Activated CD4-positive, alpha-beta memory T cell treated with anti-CD3 and anti-CD28 coated beads, Interleukin-2, amount 10 ng/mL, durations not matched to agents 7 days and 5 days (primary cell): ENCODE results near the gene MTF1. TPM values are rescaled to one million over a fixed set of nuclear protein-coding genes. Genes with fewer than 3 reads are reported as not detected.
A peak's percentile ranks its signal among the peaks of the same experiment; 100 is the strongest.

Experiments used
- CTCF ChIA-PET: fragments of 350-600 bp; sonication (Branson Sonifier 250); formaldehyde crosslinking; loops from one replicate; lab custom pipeline; 2021; ENCODE audit warnings: antibody characterized with exemption, inconsistent platforms; lab: Charles Lee
- POLR2A ChIA-PET: fragments of 350-600 bp; sonication (Branson Sonifier 250); formaldehyde crosslinking; loops from one replicate; lab custom pipeline; 2021; ENCODE audit warnings: antibody characterized with exemption; lab: Charles Lee
- DNase-seq: peaks from one replicate; pipeline ENCODE4 v3.0.0-alpha.2; 2020
- H3K27ac Mint-ChIP-seq: one replicate; pipeline ENCODE4 v1.8.0; 2021; ENCODE audit warnings: mild to moderate bottlenecking, mixed read lengths
- H3K27me3 Mint-ChIP-seq: one replicate; pipeline ENCODE4 v1.8.0; 2021; ENCODE audit warnings: mixed read lengths
- H3K36me3 Mint-ChIP-seq: one replicate; pipeline ENCODE4 v1.8.0; 2021; ENCODE audit warnings: low read depth, mixed read lengths
- H3K4me1 Mint-ChIP-seq: one replicate; pipeline ENCODE4 v1.8.0; 2021; ENCODE audit warnings: mixed read lengths
- H3K4me3 Mint-ChIP-seq: one replicate; pipeline ENCODE4 v1.8.0; 2021; ENCODE audit warnings: mild to moderate bottlenecking, mixed read lengths
- H3K9me3 Mint-ChIP-seq: one replicate; pipeline ENCODE4 v1.8.0; 2021; ENCODE audit warnings: mixed read lengths
- total RNA-seq, 2 experiments: library from RNA; stranded (reverse); gene quantifications; one replicate each; pipeline ENCODE4 v1.2.3, GENCODE V29; 2021

The MTF1 gene
- total RNA-seq, 2 experiments from 2014 or later = 27.5 to 28.8 TPM

GRCh38 chr1:37821481-37821880 is 37.9 kb downstream of the MTF1 start:
- H3K27ac Mint-ChIP-seq = no peak overlapping the region
- ChIA-PET POLR2A (interaction anchor here (2.6 kb wide), 1 partner anchor 14 kb away, joined by 10 read pairs; the partner anchor contains the start of genes C1orf122 and YRDC), CTCF (interaction anchor here (0.7 kb wide), 1 partner anchor 25 kb away, joined by 3 read pairs; no protein-coding TSS in a partner anchor)
- H3K9me3 Mint-ChIP-seq = no peaks in the 10 kb centered on the region
- H3K4me3 Mint-ChIP-seq = no peak overlapping the region
- peaks cover 31% of the 10 kb centered on the region for H3K36me3 Mint-ChIP-seq
- no peaks in the 10 kb centered on the region for H3K27me3 Mint-ChIP-seq
- peaks cover 15% of the 10 kb centered on the region for H3K4me1 Mint-ChIP-seq
- DNase-seq = no peak

GRCh38 chr1:37817481-37817880 is 41.9 kb downstream of the MTF1 start:
- Mint-ChIP-seq H3K4me1 (peaks cover 3% of the 10 kb centered on the region), H3K36me3 (peaks cover 38% of the 10 kb centered on the region), H3K9me3 (no peaks in the 10 kb centered on the region), H3K27ac (no peak overlapping the region), H3K27me3 (no peaks in the 10 kb centered on the region), H3K4me3 (no peak overlapping the region)
- no peak for DNase-seq
- CTCF ChIA-PET = interaction anchor here (1.2 to 1.8 kb wide), 2 partner anchors 9 to 42 kb away, joined by 3 to 7 read pairs; partner anchors contain the start of genes C1orf122, MTF1 and YRDC
- POLR2A ChIA-PET = interaction anchor here (0.8 to 1.2 kb wide), 3 partner anchors 10 to 110 kb away, joined by 3 read pairs; partner anchors contain the start of genes C1orf122, MTF1 and YRDC

- H3K4me1 Mint-ChIP-seq = peaks cover 12% of the 10 kb centered on the region
- H3K9me3 Mint-ChIP-seq = no peaks in the 10 kb centered on the region
- CTCF ChIA-PET = no interaction called here
- POLR2A ChIA-PET = no interaction called here
- no peak overlapping the region for H3K4me3 Mint-ChIP-seq
- H3K27me3 Mint-ChIP-seq = no peaks in the 10 kb centered on the region
- H3K36me3 Mint-ChIP-seq = peaks cover 27% of the 10 kb centered on the region
- no peak for DNase-seq
- no peak overlapping the region for H3K27ac Mint-ChIP-seq
Observed at GRCh38 chr1:37814252-37814651, 45.1 kb downstream of the MTF1 start.

- ChIA-PET POLR2A (no interaction called here), CTCF (no interaction called here)
- no peaks in the 10 kb centered on the region for H3K9me3 Mint-ChIP-seq
- peaks cover 18% of the 10 kb centered on the region for H3K4me1 Mint-ChIP-seq
- no peak overlapping the region for H3K27ac Mint-ChIP-seq
- no peaks in the 10 kb centered on the region for H3K27me3 Mint-ChIP-seq
- H3K4me3 Mint-ChIP-seq = no peak overlapping the region
- DNase-seq = no peak
- peaks cover 27% of the 10 kb centered on the region for H3K36me3 Mint-ChIP-seq
Observed at GRCh38 chr1:37813529-37814145, 45.8 kb downstream of the MTF1 start.

GRCh38 chr1:37811027-37811655 is 48.3 kb downstream of the MTF1 start:
- Mint-ChIP-seq H3K9me3 (no peaks in the 10 kb centered on the region), H3K4me3 (no peak overlapping the region), H3K27ac (peak overlapping the region; percentile 27), H3K27me3 (no peaks in the 10 kb centered on the region), H3K36me3 (peaks cover 27% of the 10 kb centered on the region), H3K4me1 (peaks cover 31% of the 10 kb centered on the region)
- ChIA-PET POLR2A (interaction anchor here (1.4 kb wide), 1 partner anchor 121 kb away, joined by 3 read pairs; a partner anchor contains a TSS), CTCF (interaction anchor here (0.6 kb wide), 1 partner anchor 12 kb away, joined by 3 read pairs; no protein-coding TSS in a partner anchor)
- DNase-seq = peak; percentile 68

GRCh38 chr1:37809942-37810341 is 49.5 kb downstream of the MTF1 start:
- Mint-ChIP-seq H3K9me3 (no peaks in the 10 kb centered on the region), H3K4me3 (no peak overlapping the region), H3K36me3 (peaks cover 30% of the 10 kb centered on the region), H3K4me1 (peaks cover 40% of the 10 kb centered on the region), H3K27me3 (no peaks in the 10 kb centered on the region), H3K27ac (no peak overlapping the region)
- ChIA-PET POLR2A (interaction anchor here (0.6 to 1.1 kb wide), 2 partner anchors 13 to 49 kb away, joined by 3 read pairs; partner anchors contain the start of gene MTF1), CTCF (no interaction called here)
- no peak for DNase-seq

GRCh38 chr1:37808369-37809319 is 50.7 kb downstream of the MTF1 start:
- no peaks in the 10 kb centered on the region for H3K9me3 Mint-ChIP-seq
- peaks cover 40% of the 10 kb centered on the region for H3K4me1 Mint-ChIP-seq
- H3K27ac Mint-ChIP-seq = peak overlapping the region; percentile 93

GRCh38 chr1:37807555-37808368 is 51.6 kb downstream of the MTF1 start, which contains the start of the genes C1orf122 and YRDC:
Gene C1orf122 (plus strand): TSS chr1:37807790. CDS start chr1:37808405, 615 bp downstream.
Gene YRDC (minus strand): TSS chr1:37808208. CDS start chr1:37808180, 28 bp downstream.
- peak within 1 kb of the TSS; percentile 93 for H3K27ac Mint-ChIP-seq

More at GRCh38 chr1:37808369-37809319, 50.7 kb downstream of the MTF1 start:
- Mint-ChIP-seq H3K36me3 (peaks cover 40% of the 10 kb centered on the region), H3K4me3 (peak overlapping the region; percentile 98), H3K27me3 (no peaks in the 10 kb centered on the region)
- POLR2A ChIA-PET = interaction anchor here (1.1 to 3.2 kb wide), 20 partner anchors 9 to 335 kb away, joined by 3 to 43 read pairs (median 6); partner anchors contain the start of genes CDCA8, MANEAL and MTF1
- no peak for DNase-seq
- CTCF ChIA-PET = interaction anchor here (0.7 to 3.0 kb wide), 6 partner anchors 8 to 182 kb away, joined by 3 to 28 read pairs (median 4); partner anchors contain the start of gene MTF1

GRCh38 chr1:37807220-37807554 is 52.2 kb downstream of the MTF1 start:
- Mint-ChIP-seq H3K36me3 (peaks cover 48% of the 10 kb centered on the region), H3K27ac (peak overlapping the region; percentile 81), H3K9me3 (no peaks in the 10 kb centered on the region), H3K4me3 (peak overlapping the region; percentile 86), H3K27me3 (no peaks in the 10 kb centered on the region), H3K4me1 (peaks cover 40% of the 10 kb centered on the region)
- ChIA-PET CTCF (interaction anchor here (1.1 to 3.0 kb wide), 3 partner anchors 52 to 214 kb away, joined by 4 to 28 read pairs (median 6); partner anchors contain the start of gene MTF1), POLR2A (interaction anchor here (0.8 to 3.2 kb wide), 20 partner anchors 10 to 334 kb away, joined by 3 to 43 read pairs (median 6); partner anchors contain the start of genes CDCA8, MANEAL, MTF1 and SF3A3)
- no peak for DNase-seq

More at GRCh38 chr1:37807555-37808368, 51.6 kb downstream of the MTF1 start, which contains the start of the genes C1orf122 and YRDC:
- Mint-ChIP-seq H3K27me3 (no peaks in the 10 kb centered on the region), H3K4me3 (peak within 1 kb of the TSS; percentile 98), H3K36me3 (peaks cover 42% of the 10 kb centered on the region), H3K4me1 (peaks cover 40% of the 10 kb centered on the region), H3K9me3 (no peaks in the 10 kb centered on the region)
- ChIA-PET CTCF (interaction anchor here (0.7 to 3.0 kb wide), 6 partner anchors 9 to 213 kb away, joined by 3 to 28 read pairs (median 4); partner anchors contain the start of gene MTF1), POLR2A (interaction anchor here (1.0 to 3.2 kb wide), 22 partner anchors 9 to 334 kb away, joined by 3 to 43 read pairs (median 5); partner anchors contain the start of genes CDCA8, MANEAL, MTF1 and SF3A3)
- DNase-seq = peak; percentile 94

DNA sequence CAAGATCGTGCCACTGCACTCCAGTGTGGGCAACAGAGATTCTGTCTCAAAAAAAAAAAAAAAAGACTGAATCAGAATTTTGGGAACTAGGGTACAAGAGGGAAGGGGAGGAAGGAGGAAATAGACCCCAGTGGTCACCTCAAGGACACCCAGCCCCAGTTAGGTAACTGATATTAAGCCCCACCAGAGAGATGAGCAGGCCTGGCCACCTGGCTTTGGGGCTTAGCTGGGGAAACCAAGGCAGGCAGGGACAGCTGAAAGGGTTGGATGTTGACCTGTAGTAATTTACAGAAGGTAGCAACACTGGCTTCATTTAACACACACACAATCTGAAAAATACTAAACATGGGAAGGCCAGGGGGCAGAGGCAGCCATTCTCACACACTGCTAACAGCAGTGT is 57.0 kb downstream of the MTF1 start:
- H3K27me3 Mint-ChIP-seq = no peaks in the 10 kb centered on the region
- no peaks in the 10 kb centered on the region for H3K9me3 Mint-ChIP-seq
- no peak overlapping the region for H3K4me3 Mint-ChIP-seq
- POLR2A ChIA-PET = no interaction called here
- peaks cover 57% of the 10 kb centered on the region for H3K36me3 Mint-ChIP-seq
- H3K4me1 Mint-ChIP-seq = peaks cover 19% of the 10 kb centered on the region
- no peak for DNase-seq
- H3K27ac Mint-ChIP-seq = no peak overlapping the region
- CTCF ChIA-PET = no interaction called here

GRCh38 chr1:37797750-37798345 is 61.5 kb downstream of the MTF1 start:
- no peak overlapping the region for H3K4me3 Mint-ChIP-seq
- DNase-seq = no peak
- H3K4me1 Mint-ChIP-seq = peaks cover 13% of the 10 kb centered on the region
- H3K9me3 Mint-ChIP-seq = no peaks in the 10 kb centered on the region
- peaks cover 18% of the 10 kb centered on the region for H3K27me3 Mint-ChIP-seq
- H3K36me3 Mint-ChIP-seq = peaks cover 23% of the 10 kb centered on the region
- ChIA-PET POLR2A (interaction anchor here (0.7 to 1.0 kb wide), 2 partner anchors 10 to 58 kb away, joined by 3 read pairs; partner anchors contain the start of genes C1orf122 and YRDC), CTCF (interaction anchor here (1.6 kb wide), 1 partner anchor 11 kb away, joined by 4 read pairs; no protein-coding TSS in a partner anchor)
- H3K27ac Mint-ChIP-seq = no peak overlapping the region
